Measurements from ENCODE around the gene SYT10.

GRCh38 chr12:33480366-33480765, 40.7 kb upstream of the SYT10 start:
- TF ChIP-seq, protein P1, sequence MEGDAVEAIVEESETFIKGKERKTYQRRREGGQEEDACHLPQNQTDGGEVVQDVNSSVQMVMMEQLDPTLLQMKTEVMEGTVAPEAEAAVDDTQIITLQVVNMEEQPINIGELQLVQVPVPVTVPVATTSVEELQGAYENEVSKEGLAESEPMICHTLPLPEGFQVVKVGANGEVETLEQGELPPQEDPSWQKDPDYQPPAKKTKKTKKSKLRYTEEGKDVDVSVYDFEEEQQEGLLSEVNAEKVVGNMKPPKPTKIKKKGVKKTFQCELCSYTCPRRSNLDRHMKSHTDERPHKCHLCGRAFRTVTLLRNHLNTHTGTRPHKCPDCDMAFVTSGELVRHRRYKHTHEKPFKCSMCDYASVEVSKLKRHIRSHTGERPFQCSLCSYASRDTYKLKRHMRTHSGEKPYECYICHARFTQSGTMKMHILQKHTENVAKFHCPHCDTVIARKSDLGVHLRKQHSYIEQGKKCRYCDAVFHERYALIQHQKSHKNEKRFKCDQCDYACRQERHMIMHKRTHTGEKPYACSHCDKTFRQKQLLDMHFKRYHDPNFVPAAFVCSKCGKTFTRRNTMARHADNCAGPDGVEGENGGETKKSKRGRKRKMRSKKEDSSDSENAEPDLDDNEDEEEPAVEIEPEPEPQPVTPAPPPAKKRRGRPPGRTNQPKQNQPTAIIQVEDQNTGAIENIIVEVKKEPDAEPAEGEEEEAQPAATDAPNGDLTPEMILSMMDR (conservative IDR thresholded peaks at IDR 0.05 in 1 of 2, IDR thresholded peaks at IDR 0.05 in 1 of 2; ENCODE audit: low read depth in 1 of 2, low read length in 2 of 2) = no peak
- TF ChIP-seq EZH2 (IDR thresholded peaks at IDR 0.05; ENCODE audit: low read length, missing control alignments) = no peak
